ENCODE data around the gene ABCC10. TPM values are rescaled to one million over a fixed set of nuclear protein-coding genes. Genes with fewer than 3 reads are reported as not detected.
"Not testable (repeated sequence)": the region's sequence is repeated elsewhere in the genome, so short reads cannot be mapped to it uniquely, and the experiment has no call there.

The ABCC10 gene
- total RNA-seq, 6 donors from 2014 or later, result 18.8 to 75.4 (median 34.2) TPM

DNA sequence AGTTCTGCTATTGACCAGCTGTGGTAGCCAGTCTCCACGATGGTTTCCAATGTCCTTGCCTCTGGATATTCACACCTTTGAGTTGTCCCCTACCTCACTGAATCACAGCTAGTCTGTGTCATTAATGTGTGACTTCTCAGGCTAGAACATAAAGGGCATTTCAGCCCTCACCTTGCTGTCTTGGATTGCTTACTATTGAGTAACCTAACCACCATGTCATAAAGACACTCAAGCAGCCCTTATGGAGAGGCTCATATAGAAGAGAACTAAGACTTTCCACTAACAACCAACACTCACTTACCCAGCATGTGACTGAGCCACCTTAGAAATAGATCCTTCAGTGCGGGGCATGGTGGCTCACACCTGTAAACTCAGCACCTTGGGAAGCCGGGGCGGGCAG lies 19.1 kb upstream of the ABCC10 start:
- TF ChIP-seq POLR2A (IDR thresholded peaks at IDR 0.05) (no peak), EP300 (IDR thresholded peaks at IDR 0.05) (no peak), CTCF (IDR thresholded peaks at IDR 0.05) (no peak), POLR2AphosphoS5 (IDR thresholded peaks at IDR 0.05) (no peak)
- Histone ChIP-seq H3K4me3 (no peak overlapping the region), H3K4me1 (no peaks in the 10 kb centered on the region), H3K9me3 (no peaks in the 10 kb centered on the region), H3K27ac (no peak overlapping the region), H3K36me3 (peaks cover 0 to 4% (median 0%) of the 10 kb centered on the region in 4 donors), H3K27me3 (no peaks in the 10 kb centered on the region)
- ATAC-seq (ENCODE audit: low FRiP score in 2 of 2) (no peak), DNase-seq (no peak)
- 91 to 96% methylated on average over 4 of the region's 4 CpGs for WGBS, 2 donors

- not testable (repeated sequence) for ATAC-seq (ENCODE audit: low FRiP score in 2 of 2); H3K4me3 ChIP-seq; H3K36me3 ChIP-seq; H3K27ac ChIP-seq; H3K4me1 ChIP-seq; H3K27me3 ChIP-seq; H3K9me3 ChIP-seq; DNase-seq
- WGBS, 2 donors, result 79 to 88% methylated on average over 1 of the region's 1 CpG
These were observed 16.6 kb upstream of the ABCC10 start for GRCh38 chr6:43410776-43411175.

DNA sequence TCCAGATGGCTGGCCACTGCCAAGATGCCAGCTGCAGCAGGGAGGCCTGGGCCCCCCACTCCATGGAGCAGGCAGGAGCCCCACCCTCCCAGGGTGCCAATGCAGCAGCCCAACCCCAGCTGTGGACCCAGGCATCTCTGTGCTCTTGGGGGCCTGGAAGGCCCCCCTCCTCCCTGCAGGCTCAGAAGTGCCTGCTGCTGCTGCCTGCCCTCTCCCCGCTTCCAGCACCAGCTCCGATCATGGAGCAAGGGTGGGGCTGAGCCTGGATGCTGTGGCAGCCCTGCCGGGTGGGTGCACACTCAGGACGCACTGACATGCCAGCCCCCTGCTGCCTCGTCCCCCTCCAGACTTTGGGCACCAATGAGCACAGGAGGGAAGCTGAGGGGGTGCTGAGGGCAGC lies 14.8 kb upstream of the ABCC10 start:
- Histone ChIP-seq H3K27ac (no peak overlapping the region), H3K4me1 (no peaks in the 10 kb centered on the region), H3K27me3 (no peaks in the 10 kb centered on the region), H3K4me3 (no peak overlapping the region), H3K9me3 (no peaks in the 10 kb centered on the region), H3K36me3 (no peaks in the 10 kb centered on the region)
- DNase-seq (peak in 1 of 2 donors; percentile 58), ATAC-seq (ENCODE audit: low FRiP score in 2 of 2) (no peak)
- TF ChIP-seq CTCF (IDR thresholded peaks at IDR 0.05) (no peak), POLR2AphosphoS5 (IDR thresholded peaks at IDR 0.05) (no peak), POLR2A (IDR thresholded peaks at IDR 0.05) (no peak), EP300 (IDR thresholded peaks at IDR 0.05) (no peak)
- WGBS, 2 donors, result 72% methylated on average over 5 of the region's 5 CpGs; no CpG with 5 or more reads in 1 of the 2 donors

DNA sequence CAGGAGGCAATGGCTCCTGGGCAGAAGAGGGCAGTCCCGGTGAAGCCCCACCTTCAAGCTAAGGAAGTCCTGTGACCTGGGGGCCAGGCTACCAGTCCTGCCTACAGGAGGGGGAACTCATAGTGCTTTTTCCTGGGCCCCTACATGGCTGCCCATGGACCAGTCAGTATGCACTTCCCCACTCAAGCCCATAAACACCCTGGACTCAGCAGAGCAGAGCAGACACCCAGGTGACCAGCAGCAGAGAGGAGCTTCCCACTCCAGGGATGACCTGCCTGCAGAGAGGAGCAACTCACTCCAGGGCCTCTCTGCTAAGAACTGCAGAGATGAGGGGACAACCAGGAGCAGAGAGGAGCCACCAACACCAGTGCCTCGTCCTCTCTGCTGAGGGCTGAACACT lies 14.3 kb upstream of the ABCC10 start:
- Histone ChIP-seq H3K27me3 (no peaks in the 10 kb centered on the region), H3K36me3 (no peaks in the 10 kb centered on the region), H3K4me1 (no peaks in the 10 kb centered on the region), H3K4me3 (no peak overlapping the region), H3K27ac (no peak overlapping the region), H3K9me3 (no peaks in the 10 kb centered on the region)
- DNase-seq (no peak), ATAC-seq (ENCODE audit: low FRiP score in 2 of 2) (peak in 1 of 2 donors; percentile 26)
- 90 to 100% methylated on average over 1 to 2 of the region's 2 CpGs for WGBS, 2 donors
- TF ChIP-seq EP300 (IDR thresholded peaks at IDR 0.05) (no peak), POLR2A (IDR thresholded peaks at IDR 0.05) (no peak), CTCF (IDR thresholded peaks at IDR 0.05) (no peak), POLR2AphosphoS5 (IDR thresholded peaks at IDR 0.05) (no peak)

- ATAC-seq (ENCODE audit: low FRiP score in 2 of 2); H3K9me3 ChIP-seq; H3K4me1 ChIP-seq; H3K4me3 ChIP-seq; H3K27ac ChIP-seq; DNase-seq; H3K27me3 ChIP-seq; H3K36me3 ChIP-seq: not testable (repeated sequence)
- 89 to 92% methylated on average over 8 of the region's 8 CpGs for WGBS, 2 donors
These were observed 12.1 kb upstream of the ABCC10 start for GRCh38 chr6:43415275-43415674.

- H3K27ac ChIP-seq, result no peak overlapping the region
- H3K36me3 ChIP-seq, result no peaks in the 10 kb centered on the region
- no peak overlapping the region for H3K4me3 ChIP-seq
- no peaks in the 10 kb centered on the region for H3K4me1 ChIP-seq
- TF ChIP-seq POLR2AphosphoS5 (IDR thresholded peaks at IDR 0.05), result no peak
- TF ChIP-seq EP300 (IDR thresholded peaks at IDR 0.05), result no peak
- TF ChIP-seq CTCF (IDR thresholded peaks at IDR 0.05), result no peak
- TF ChIP-seq POLR2A (IDR thresholded peaks at IDR 0.05), result no peak
- no peak for DNase-seq
- H3K9me3 ChIP-seq, result no peaks in the 10 kb centered on the region
- WGBS, 2 donors, result 78 to 82% methylated on average over 4 of the region's 4 CpGs
- no peak for ATAC-seq (ENCODE audit: low FRiP score in 2 of 2)
- no peaks in the 10 kb centered on the region for H3K27me3 ChIP-seq
These were observed 10.4 kb upstream of the ABCC10 start for GRCh38 chr6:43416935-43417334.

Measured in upper lobe of left lung (tissue), 6 donors.